ENCODE data around the gene SOX21.

DNA sequence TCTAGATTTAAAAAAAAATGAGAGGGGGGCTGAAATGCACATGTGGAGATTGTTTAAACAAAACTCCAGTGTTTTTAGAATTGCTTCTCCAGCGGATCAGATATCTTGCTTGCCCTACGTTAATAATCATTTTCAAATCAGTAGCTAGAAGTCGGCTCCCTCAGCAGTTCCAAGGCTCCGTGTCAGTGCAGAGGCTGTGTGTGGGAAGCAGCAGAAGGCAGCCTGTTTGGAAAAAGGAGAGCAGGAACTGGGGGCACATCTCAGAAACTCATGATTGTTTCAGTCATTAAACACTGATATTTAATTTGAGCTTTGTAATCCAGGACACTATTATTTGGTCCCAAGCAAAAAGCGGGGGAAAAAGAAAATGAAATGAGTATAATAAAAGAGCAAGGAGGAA lies 50.9 kb downstream of the SOX21 start:
- TF ChIP-seq EP300 (IDR thresholded peaks at IDR 0.05; ENCODE audit: borderline replicate concordance in 1 of 2, low read depth in 2 of 2, low read length in 2 of 2) (no peak), SIN3A (conservative IDR thresholded peaks at IDR 0.05 in 1 of 2, IDR thresholded peaks at IDR 0.05 in 1 of 2; ENCODE audit: low read depth in 1 of 2, low read length in 2 of 2) (no peak), CTBP2 (IDR thresholded peaks at IDR 0.05; ENCODE audit: borderline replicate concordance, insufficient read depth, insufficient read length, low read length) (no peak), SAP30 (IDR thresholded peaks at IDR 0.05; ENCODE audit: insufficient read depth, insufficient replicate concordance, low read length) (no peak), POLR2A (IDR thresholded peaks at IDR 0.05; ENCODE audit: control extremely low read depth in 1 of 2, low read depth in 2 of 2, low read length in 2 of 2) (no peak), JUND (IDR thresholded peaks at IDR 0.05; ENCODE audit: low read length) (no peak), CEBPB (IDR thresholded peaks at IDR 0.05; ENCODE audit: low read depth, low read length) (no peak), POLR2AphosphoS5 (IDR thresholded peaks at IDR 0.05; ENCODE audit: low read depth, low read length) (no peak), EZH2 (IDR thresholded peaks at IDR 0.05; ENCODE audit: low read depth, low read length, severe bottlenecking) (no peak)
- TF ChIP-seq, protein P1, sequence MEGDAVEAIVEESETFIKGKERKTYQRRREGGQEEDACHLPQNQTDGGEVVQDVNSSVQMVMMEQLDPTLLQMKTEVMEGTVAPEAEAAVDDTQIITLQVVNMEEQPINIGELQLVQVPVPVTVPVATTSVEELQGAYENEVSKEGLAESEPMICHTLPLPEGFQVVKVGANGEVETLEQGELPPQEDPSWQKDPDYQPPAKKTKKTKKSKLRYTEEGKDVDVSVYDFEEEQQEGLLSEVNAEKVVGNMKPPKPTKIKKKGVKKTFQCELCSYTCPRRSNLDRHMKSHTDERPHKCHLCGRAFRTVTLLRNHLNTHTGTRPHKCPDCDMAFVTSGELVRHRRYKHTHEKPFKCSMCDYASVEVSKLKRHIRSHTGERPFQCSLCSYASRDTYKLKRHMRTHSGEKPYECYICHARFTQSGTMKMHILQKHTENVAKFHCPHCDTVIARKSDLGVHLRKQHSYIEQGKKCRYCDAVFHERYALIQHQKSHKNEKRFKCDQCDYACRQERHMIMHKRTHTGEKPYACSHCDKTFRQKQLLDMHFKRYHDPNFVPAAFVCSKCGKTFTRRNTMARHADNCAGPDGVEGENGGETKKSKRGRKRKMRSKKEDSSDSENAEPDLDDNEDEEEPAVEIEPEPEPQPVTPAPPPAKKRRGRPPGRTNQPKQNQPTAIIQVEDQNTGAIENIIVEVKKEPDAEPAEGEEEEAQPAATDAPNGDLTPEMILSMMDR (IDR thresholded peaks at IDR 0.05; ENCODE audit: control extremely low read depth in 1 of 3, insufficient read depth in 1 of 3, low read depth in 1 of 3, low read length in 3 of 3): no peak
- TF ChIP-seq, protein P2, sequence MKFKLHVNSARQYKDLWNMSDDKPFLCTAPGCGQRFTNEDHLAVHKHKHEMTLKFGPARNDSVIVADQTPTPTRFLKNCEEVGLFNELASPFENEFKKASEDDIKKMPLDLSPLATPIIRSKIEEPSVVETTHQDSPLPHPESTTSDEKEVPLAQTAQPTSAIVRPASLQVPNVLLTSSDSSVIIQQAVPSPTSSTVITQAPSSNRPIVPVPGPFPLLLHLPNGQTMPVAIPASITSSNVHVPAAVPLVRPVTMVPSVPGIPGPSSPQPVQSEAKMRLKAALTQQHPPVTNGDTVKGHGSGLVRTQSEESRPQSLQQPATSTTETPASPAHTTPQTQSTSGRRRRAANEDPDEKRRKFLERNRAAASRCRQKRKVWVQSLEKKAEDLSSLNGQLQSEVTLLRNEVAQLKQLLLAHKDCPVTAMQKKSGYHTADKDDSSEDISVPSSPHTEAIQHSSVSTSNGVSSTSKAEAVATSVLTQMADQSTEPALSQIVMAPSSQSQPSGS (IDR thresholded peaks at IDR 0.05; ENCODE audit: low read length): no peak
- TF ChIP-seq, protein P3, sequence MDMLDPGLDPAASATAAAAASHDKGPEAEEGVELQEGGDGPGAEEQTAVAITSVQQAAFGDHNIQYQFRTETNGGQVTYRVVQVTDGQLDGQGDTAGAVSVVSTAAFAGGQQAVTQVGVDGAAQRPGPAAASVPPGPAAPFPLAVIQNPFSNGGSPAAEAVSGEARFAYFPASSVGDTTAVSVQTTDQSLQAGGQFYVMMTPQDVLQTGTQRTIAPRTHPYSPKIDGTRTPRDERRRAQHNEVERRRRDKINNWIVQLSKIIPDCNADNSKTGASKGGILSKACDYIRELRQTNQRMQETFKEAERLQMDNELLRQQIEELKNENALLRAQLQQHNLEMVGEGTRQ (IDR thresholded peaks at IDR 0.05; ENCODE audit: low read length): no peak
